Neuron (in vitro differentiated cells): Measurements from ENCODE around the gene ZFP42.
"Not testable (repeated sequence)": the region's sequence is repeated elsewhere in the genome, so short reads cannot be mapped to it uniquely, and the experiment has no call there.

Source experiments
- H2AFZ ChIP-seq: one replicate; pipeline ENCODE4 v1.6.1; 2013; ENCODE audit warnings: low read depth, mild to moderate bottlenecking, inconsistent platforms, low read length, moderate library complexity
- H3K27me3 ChIP-seq: one replicate; pipeline ENCODE4 v1.6.1; 2013; ENCODE audit warnings: low read length; ENCODE audit not compliant: insufficient read depth
- H3K36me3 ChIP-seq: one replicate; pipeline ENCODE4 v1.6.1; 2013; ENCODE audit warnings: low read length; ENCODE audit not compliant: insufficient read depth
- H3K4me1 ChIP-seq: one replicate; pipeline ENCODE4 v1.6.1; 2013; ENCODE audit warnings: low read length; ENCODE audit not compliant: insufficient read depth
- H3K4me3 ChIP-seq: 2 replicates; pipeline ENCODE4 v1.5.1; 2013; ENCODE audit warnings: mild to moderate bottlenecking, low read length, moderate library complexity
- H3K9me3 ChIP-seq: one replicate; pipeline ENCODE4 v1.6.1; 2013; ENCODE audit warnings: low read length

ZFP42 gene

GRCh38 chr4:188031751-188032150 is 36.2 kb downstream of the ZFP42 start:
- H3K27me3 ChIP-seq, result no peaks in the 10 kb centered on the region
- H3K36me3 ChIP-seq, result no peaks in the 10 kb centered on the region
- no peak overlapping the region for H3K4me3 ChIP-seq
- no peaks in the 10 kb centered on the region for H3K9me3 ChIP-seq
- H2AFZ ChIP-seq, result no peak overlapping the region
- H3K4me1 ChIP-seq, result peaks cover 2% of the 10 kb centered on the region

DNA sequence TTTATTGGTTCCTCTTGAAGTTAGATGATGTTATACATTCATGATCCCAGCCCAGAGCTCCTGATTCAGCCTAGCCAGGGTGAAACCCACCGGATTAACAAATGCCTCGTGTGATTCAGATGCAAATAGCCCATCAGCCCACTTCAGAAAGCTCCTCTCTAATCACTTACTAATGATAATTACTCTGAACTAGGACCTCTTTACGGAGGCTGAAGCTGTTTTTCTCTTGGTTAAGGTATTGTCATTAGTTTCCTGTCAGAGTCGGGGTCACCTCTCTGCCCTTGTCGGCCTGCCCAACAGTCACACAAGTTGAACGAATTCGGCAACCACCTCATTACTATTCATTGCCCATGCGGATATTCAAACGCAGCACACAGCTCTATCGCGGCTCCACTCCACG is 36.6 kb downstream of the ZFP42 start:
- Histone ChIP-seq H3K4me1 (peaks cover 2% of the 10 kb centered on the region), H3K4me3 (no peak overlapping the region), H2AFZ (no peak overlapping the region), H3K27me3 (no peaks in the 10 kb centered on the region), H3K9me3 (no peaks in the 10 kb centered on the region), H3K36me3 (no peaks in the 10 kb centered on the region)

GRCh38 chr4:188032583-188032982 is 37.0 kb downstream of the ZFP42 start:
- Histone ChIP-seq H3K9me3 (no peaks in the 10 kb centered on the region), H3K36me3 (no peaks in the 10 kb centered on the region), H3K4me3 (no peak overlapping the region), H3K27me3 (no peaks in the 10 kb centered on the region), H3K4me1 (peaks cover 2% of the 10 kb centered on the region), H2AFZ (no peak overlapping the region)

DNA sequence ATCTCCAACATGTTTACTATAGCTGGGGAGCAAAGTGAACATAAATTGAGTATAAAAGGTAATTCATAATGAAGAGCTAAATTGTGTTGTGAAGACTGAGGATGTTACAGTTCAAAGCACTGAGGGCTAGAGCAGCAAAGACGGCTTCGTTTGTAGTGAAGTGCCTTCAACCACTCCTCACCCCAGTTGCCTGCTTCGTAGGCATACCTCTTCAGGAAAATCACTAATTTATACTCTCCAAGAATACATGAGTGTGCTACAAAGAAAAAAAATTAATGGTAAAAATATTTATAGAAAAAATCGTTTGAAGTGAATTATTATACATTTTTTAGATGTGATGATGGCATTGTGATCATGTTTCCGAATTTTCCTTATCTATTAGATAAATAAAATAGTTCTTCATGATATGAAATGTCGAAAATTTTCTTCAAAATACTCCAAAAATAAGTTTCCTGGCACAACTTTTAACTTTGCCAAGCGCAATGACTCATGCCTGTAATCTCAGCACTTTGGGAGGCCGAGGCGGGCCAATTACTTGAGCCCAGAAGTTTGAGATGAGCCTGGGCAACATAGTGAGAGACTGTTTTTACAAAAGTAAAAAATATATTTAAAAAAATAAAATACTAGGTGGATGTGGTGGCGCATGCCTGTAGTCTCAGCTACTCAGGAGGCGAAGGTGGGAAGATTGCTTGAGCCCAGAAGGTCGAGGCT is 41.6 kb downstream of the ZFP42 start:
- Histone ChIP-seq H2AFZ (no peak overlapping the region), H3K4me1 (peaks cover 1% of the 10 kb centered on the region), H3K27me3 (no peaks in the 10 kb centered on the region), H3K4me3 (no peak overlapping the region), H3K36me3 (no peaks in the 10 kb centered on the region), H3K9me3 (no peaks in the 10 kb centered on the region)

DNA sequence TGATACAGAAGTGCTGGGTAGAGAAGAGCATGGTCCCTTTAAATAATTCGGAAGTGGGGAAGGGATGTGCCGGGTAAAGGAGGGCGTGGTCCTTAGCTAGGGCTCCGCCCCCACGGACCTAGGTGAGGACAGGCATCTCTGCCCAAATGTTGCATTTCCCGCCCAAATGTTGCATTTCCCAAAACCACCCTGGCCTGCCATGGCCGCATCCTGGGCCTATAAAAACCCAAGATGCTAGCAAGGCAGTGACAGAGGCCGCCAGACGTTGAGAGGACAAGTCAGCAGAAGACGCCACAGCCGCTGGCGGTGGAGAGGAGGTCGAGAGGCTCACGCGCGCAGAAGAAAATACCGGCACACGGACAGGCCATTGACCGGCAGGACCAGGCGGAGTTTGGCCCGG is 46.1 kb downstream of the ZFP42 start:
- Histone ChIP-seq H3K36me3 (no peaks in the 10 kb centered on the region), H3K4me3 (no peak overlapping the region), H2AFZ (no peak overlapping the region), H3K27me3 (no peaks in the 10 kb centered on the region), H3K9me3 (no peaks in the 10 kb centered on the region), H3K4me1 (no peaks in the 10 kb centered on the region)

DNA sequence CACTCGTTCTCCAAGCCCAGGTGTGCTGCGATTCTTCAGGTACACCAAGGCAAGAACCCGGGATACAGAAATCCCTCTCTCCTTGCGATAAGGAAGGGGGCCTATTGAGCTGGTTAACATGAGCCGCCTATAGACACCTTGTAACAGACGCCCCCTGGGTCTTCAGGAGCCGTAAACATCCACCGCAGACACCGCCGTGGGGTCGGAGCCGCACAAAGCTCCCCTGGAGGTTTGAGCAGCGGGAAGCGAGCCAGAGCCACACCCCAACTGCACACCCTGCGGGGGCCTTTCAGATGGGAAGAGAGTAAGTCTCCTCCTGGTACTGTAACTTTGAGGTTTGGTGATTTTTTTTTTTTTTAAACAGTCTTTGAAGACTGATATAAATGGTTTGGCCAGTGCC is 46.6 kb downstream of the ZFP42 start:
- H3K4me1 ChIP-seq, result no peaks in the 10 kb centered on the region
- H3K4me3 ChIP-seq, result no peak overlapping the region
- H3K36me3 ChIP-seq, result no peaks in the 10 kb centered on the region
- H2AFZ ChIP-seq, result no peak overlapping the region
- H3K9me3 ChIP-seq, result no peaks in the 10 kb centered on the region
- H3K27me3 ChIP-seq, result no peaks in the 10 kb centered on the region

GRCh38 chr4:188043154-188043553 is 47.6 kb downstream of the ZFP42 start:
- H3K9me3 ChIP-seq, result no peaks in the 10 kb centered on the region
- H3K27me3 ChIP-seq, result no peaks in the 10 kb centered on the region
- no peak overlapping the region for H3K4me3 ChIP-seq
- H2AFZ ChIP-seq, result no peak overlapping the region
- H3K36me3 ChIP-seq, result no peaks in the 10 kb centered on the region
- no peaks in the 10 kb centered on the region for H3K4me1 ChIP-seq

- not testable (repeated sequence) for H3K36me3 ChIP-seq, H2AFZ ChIP-seq, H3K4me3 ChIP-seq, H3K27me3 ChIP-seq, H3K4me1 ChIP-seq, H3K9me3 ChIP-seq
These were observed 49.9 kb downstream of the ZFP42 start for GRCh38 chr4:188045461-188045860.

DNA sequence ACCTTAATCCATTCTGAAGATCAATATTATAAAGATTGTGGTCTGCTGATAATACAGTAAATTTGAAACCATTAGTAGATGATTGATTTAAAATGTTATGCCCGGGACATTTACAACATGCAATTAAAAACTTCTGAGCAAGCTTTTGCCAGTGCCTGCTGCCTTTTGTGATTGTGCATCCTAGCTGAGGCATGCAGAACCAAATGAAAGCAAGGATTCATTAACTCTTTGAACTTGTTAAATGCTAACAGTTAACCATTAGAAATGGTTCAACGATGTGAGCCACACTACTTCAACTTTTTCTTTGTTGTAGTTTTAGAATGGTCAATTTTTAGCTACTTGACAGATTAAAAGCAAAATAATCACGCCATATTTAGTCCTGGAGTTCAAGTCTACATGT is 51.1 kb downstream of the ZFP42 start:
- no peak overlapping the region for H3K4me3 ChIP-seq

GRCh38 chr4:188053302-188053701 is 57.7 kb downstream of the ZFP42 start:
- Histone ChIP-seq H3K4me3 (no peak overlapping the region), H3K9me3 (no peaks in the 10 kb centered on the region), H3K4me1 (no peaks in the 10 kb centered on the region), H3K27me3 (no peaks in the 10 kb centered on the region), H3K36me3 (no peaks in the 10 kb centered on the region), H2AFZ (no peak overlapping the region)

More for the DNA sequence above, 51.1 kb downstream of the ZFP42 start:
- Histone ChIP-seq H2AFZ (no peak overlapping the region), H3K9me3 (no peaks in the 10 kb centered on the region), H3K27me3 (no peaks in the 10 kb centered on the region), H3K36me3 (no peaks in the 10 kb centered on the region), H3K4me1 (no peaks in the 10 kb centered on the region)
